ENCODE measurements around the gene IMMT. TPM values are rescaled to one million over a fixed set of nuclear protein-coding genes. Genes with fewer than 3 reads are reported as not detected.

IMMT gene
- total RNA-seq, 1 donor from 2014 or later = 107 TPM

DNA sequence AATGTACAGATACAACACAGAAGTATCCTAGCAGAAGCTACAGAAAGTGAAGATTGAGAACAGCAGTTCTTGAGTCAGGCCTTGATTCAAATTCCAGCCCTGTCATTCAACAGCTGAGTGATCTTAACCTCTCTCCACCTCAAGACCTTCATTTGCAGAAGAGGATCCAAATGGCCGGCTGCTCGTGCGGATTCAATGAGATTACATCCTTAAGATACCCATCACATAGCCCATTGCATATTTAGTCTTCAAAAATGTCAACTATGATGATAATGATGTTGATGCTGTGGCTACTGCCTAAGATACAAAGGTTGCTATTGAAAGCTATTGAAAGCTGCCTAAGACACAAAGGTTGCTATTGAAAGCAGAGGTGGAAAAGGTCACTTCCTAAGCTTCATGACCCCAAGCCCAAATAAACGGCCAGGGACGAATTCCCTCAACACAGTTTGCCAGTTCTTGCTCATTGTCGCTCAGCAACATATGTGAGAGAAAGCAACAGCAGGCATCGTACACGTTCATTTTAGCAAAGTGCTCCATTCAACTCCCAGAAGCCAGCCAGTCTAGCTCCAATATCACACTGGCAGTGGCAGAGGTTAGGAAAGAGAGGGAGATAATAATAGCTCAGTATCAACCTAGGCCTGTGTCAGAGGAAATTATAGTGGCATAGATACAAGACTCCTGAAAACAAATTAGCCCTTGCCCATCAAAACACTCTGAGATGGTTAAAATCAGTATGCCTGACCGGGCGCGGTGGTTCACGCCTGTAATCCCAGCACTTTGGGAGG is 40.1 kb upstream of the IMMT start:
- Mint-ChIP-seq H3K36me3 (ENCODE audit: low read depth, unreplicated experiment) (no peaks in the 10 kb centered on the region), H3K27ac (ENCODE audit: unreplicated experiment) (no peak overlapping the region), H3K4me3 (ENCODE audit: unreplicated experiment) (no peak overlapping the region), H3K27me3 (ENCODE audit: unreplicated experiment) (peaks cover 9% of the 10 kb centered on the region), H3K9me3 (ENCODE audit: unreplicated experiment) (no peaks in the 10 kb centered on the region), H3K4me1 (ENCODE audit: unreplicated experiment) (peaks cover 27% of the 10 kb centered on the region)
- TF ChIP-seq, protein P1, sequence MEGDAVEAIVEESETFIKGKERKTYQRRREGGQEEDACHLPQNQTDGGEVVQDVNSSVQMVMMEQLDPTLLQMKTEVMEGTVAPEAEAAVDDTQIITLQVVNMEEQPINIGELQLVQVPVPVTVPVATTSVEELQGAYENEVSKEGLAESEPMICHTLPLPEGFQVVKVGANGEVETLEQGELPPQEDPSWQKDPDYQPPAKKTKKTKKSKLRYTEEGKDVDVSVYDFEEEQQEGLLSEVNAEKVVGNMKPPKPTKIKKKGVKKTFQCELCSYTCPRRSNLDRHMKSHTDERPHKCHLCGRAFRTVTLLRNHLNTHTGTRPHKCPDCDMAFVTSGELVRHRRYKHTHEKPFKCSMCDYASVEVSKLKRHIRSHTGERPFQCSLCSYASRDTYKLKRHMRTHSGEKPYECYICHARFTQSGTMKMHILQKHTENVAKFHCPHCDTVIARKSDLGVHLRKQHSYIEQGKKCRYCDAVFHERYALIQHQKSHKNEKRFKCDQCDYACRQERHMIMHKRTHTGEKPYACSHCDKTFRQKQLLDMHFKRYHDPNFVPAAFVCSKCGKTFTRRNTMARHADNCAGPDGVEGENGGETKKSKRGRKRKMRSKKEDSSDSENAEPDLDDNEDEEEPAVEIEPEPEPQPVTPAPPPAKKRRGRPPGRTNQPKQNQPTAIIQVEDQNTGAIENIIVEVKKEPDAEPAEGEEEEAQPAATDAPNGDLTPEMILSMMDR (IDR thresholded peaks at IDR 0.05; ENCODE audit: unreplicated experiment) = no peak
- no peak for DNase-seq (ENCODE audit: low spot score)

DNA sequence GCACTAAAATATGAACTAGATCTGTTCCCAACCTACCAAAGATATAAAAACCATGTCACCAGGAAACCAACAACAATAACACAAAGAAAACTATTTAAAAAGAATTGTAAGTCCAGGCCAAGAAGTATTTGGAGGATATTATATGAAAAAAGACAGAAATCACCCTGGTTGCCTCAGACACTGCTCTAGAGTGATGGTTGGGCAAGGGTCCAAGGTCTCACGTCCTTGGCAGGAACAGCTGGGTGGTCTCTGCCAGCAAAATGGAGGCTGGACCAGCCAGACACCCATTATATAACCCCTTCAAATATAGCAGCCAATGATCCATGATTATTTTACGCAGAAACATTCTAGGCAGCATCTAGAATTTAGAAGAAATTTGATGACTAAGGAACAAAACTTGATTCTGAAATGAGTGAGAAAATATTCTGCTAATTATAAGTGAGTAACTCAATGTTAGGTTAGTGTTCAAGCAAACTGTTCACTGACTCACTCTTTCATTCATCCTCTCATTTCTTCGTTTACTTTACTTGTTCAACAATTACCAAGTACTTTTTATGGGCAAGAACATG is 39.4 kb upstream of the IMMT start:
- Mint-ChIP-seq H3K36me3 (ENCODE audit: low read depth, unreplicated experiment) (no peaks in the 10 kb centered on the region), H3K27ac (ENCODE audit: unreplicated experiment) (no peak overlapping the region), H3K4me3 (ENCODE audit: unreplicated experiment) (no peak overlapping the region), H3K9me3 (ENCODE audit: unreplicated experiment) (no peaks in the 10 kb centered on the region), H3K4me1 (ENCODE audit: unreplicated experiment) (peaks cover 20% of the 10 kb centered on the region), H3K27me3 (ENCODE audit: unreplicated experiment) (peaks cover 5% of the 10 kb centered on the region)
- TF ChIP-seq, protein P1 (IDR thresholded peaks at IDR 0.05; ENCODE audit: unreplicated experiment) = no peak
- DNase-seq (ENCODE audit: low spot score) = no peak

DNA sequence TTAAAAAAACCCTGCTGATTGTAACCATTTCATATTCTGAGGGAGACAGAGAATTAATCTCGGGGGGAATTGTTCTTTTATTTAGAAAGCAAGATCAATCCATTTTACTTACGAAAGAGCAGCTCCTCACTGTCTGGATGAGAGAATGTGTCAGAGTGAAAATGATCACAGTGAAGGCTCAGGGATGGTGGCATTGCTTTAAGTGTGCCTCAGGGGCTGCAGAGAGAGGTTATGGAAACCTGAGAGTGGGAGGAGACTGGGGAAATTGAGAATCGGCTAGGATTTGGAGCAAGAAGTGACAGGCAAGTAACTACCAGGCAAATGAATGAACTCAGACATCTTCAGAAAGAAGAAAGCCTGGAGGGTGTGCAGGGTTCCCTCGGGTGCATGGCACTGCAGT is 38.2 kb upstream of the IMMT start:
- peaks cover 8% of the 10 kb centered on the region for H3K4me1 Mint-ChIP-seq (ENCODE audit: unreplicated experiment)
- TF ChIP-seq, protein P1 (IDR thresholded peaks at IDR 0.05; ENCODE audit: unreplicated experiment) = no peak
- no peak for DNase-seq (ENCODE audit: low spot score)
- no peaks in the 10 kb centered on the region for H3K36me3 Mint-ChIP-seq (ENCODE audit: low read depth, unreplicated experiment)
- peaks cover 7% of the 10 kb centered on the region for H3K27me3 Mint-ChIP-seq (ENCODE audit: unreplicated experiment)
- no peaks in the 10 kb centered on the region for H3K9me3 Mint-ChIP-seq (ENCODE audit: unreplicated experiment)
- no peak overlapping the region for H3K4me3 Mint-ChIP-seq (ENCODE audit: unreplicated experiment)
- H3K27ac Mint-ChIP-seq (ENCODE audit: unreplicated experiment) = no peak overlapping the region

DNA sequence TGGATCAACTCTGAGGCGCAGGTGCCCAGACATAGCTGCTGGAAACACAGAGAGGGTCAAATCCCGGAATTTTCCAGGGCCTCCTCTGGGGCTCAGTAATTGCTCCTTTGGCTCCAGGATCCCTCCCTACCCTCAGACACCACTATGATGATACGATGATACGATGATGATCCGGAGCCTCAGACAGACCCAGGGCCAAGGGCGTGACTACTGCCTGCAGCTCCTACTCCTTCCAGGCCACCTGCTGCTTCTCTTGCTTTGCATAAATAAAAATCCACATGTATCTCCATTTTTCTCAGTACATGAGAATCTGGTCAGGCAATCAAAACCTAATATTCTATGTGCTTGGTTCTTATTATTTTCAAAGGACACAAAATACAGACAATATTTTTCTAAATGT is 37.6 kb upstream of the IMMT start:
- TF ChIP-seq, protein P1 (IDR thresholded peaks at IDR 0.05; ENCODE audit: unreplicated experiment) = no peak
- peaks cover 5% of the 10 kb centered on the region for H3K4me1 Mint-ChIP-seq (ENCODE audit: unreplicated experiment)
- no peaks in the 10 kb centered on the region for H3K9me3 Mint-ChIP-seq (ENCODE audit: unreplicated experiment)
- H3K4me3 Mint-ChIP-seq (ENCODE audit: unreplicated experiment) = no peak overlapping the region
- no peaks in the 10 kb centered on the region for H3K36me3 Mint-ChIP-seq (ENCODE audit: low read depth, unreplicated experiment)
- peaks cover 7% of the 10 kb centered on the region for H3K27me3 Mint-ChIP-seq (ENCODE audit: unreplicated experiment)
- no peak for DNase-seq (ENCODE audit: low spot score)
- H3K27ac Mint-ChIP-seq (ENCODE audit: unreplicated experiment) = no peak overlapping the region

DNA sequence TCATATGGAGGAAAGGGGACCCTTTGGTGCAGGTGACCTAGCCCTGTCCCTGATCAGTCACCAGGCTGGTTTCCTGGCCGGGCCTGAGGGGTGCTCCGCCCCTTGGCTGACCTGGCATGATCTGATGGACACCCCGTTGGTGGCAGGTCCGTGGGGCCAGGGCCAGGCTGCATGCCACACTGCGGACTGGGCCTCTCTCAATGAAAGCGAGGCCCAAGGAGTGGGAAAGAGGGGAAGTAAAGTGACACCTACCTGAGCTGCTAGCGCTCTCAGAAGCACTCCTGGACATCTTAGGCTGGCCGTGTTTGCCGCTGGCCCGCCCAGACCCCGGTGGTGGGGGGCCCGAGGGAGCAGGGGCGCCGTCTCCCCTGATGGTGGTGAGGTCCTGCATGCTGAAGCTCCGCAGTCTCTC is 37.1 kb upstream of the IMMT start:
- Mint-ChIP-seq H3K4me3 (ENCODE audit: unreplicated experiment) (no peak overlapping the region), H3K27me3 (ENCODE audit: unreplicated experiment) (peaks cover 7% of the 10 kb centered on the region), H3K4me1 (ENCODE audit: unreplicated experiment) (peaks cover 5% of the 10 kb centered on the region), H3K36me3 (ENCODE audit: low read depth, unreplicated experiment) (no peaks in the 10 kb centered on the region), H3K27ac (ENCODE audit: unreplicated experiment) (no peak overlapping the region), H3K9me3 (ENCODE audit: unreplicated experiment) (no peaks in the 10 kb centered on the region)
- TF ChIP-seq, protein P1 (IDR thresholded peaks at IDR 0.05; ENCODE audit: unreplicated experiment) = no peak
- DNase-seq (ENCODE audit: low spot score) = no peak
